ENCODE results near the gene TRMT5.

GRCh38 chr14:61025251-61026223 lies 44.7 kb upstream of the TRMT5 start:
- TF ChIP-seq CTCF (IDR thresholded peaks at IDR 0.05) (peak; percentile 68 to 90 (median 79)), EP300 (IDR thresholded peaks at IDR 0.05) (no peak)

Data from tibial nerve (tissue), 4 donors.